DOHH2 (cell line): ENCODE results near the gene KCNN3.

ENCODE experiments used
- H3F3A ChIP-seq: fragments of 200-600 bp; sonication (generic), shearing (Covaris generic); 2 replicates; pipeline ENCODE4 v1.6.0; 2016; ENCODE audit warnings: antibody characterized with exemption, mild to moderate bottlenecking; ENCODE audit not compliant: control insufficient read depth, insufficient read depth
- H3K27ac ChIP-seq: fragments of 200-600 bp; sonication (generic); 2 replicates; pipeline ENCODE4 v1.5.1; 2014; ENCODE audit warnings: low read depth, mild to moderate bottlenecking, low read length, moderate library complexity
- H3K27me3 ChIP-seq: fragments of 200-600 bp; sonication (generic); 2 replicates; pipeline ENCODE4 v1.6.1; 2014; ENCODE audit warnings: mild to moderate bottlenecking, low read length, mixed read lengths; ENCODE audit not compliant: control insufficient read depth
- H3K36me3 ChIP-seq: fragments of 200-600 bp; sonication (generic); 2 replicates; pipeline ENCODE4 v1.6.1; 2014; ENCODE audit warnings: mild to moderate bottlenecking, low read length, moderate library complexity, mixed read lengths; ENCODE audit not compliant: control insufficient read depth
- H3K4me1 ChIP-seq: fragments of 200-600 bp; sonication (generic); 2 replicates; pipeline ENCODE4 v1.6.1; 2014; ENCODE audit warnings: mild to moderate bottlenecking, low read length, mixed read lengths; ENCODE audit not compliant: control insufficient read depth
- H3K4me2 ChIP-seq: fragments of 200-600 bp; sonication (generic); 2 replicates; pipeline ENCODE4 v1.6.0; 2014; ENCODE audit warnings: mild to moderate bottlenecking, low read length, moderate library complexity
- H3K4me3 ChIP-seq: fragments of 200-600 bp; sonication (generic); 2 replicates; pipeline ENCODE4 v1.5.1; 2014; ENCODE audit warnings: mild to moderate bottlenecking, low read length, mixed read lengths
- H3K79me2 ChIP-seq: fragments of 200-600 bp; sonication (generic); 2 replicates; pipeline ENCODE4 v1.6.1; 2014; ENCODE audit warnings: mild to moderate bottlenecking, low read length, mixed read lengths; ENCODE audit not compliant: control insufficient read depth
- H3K9me2 ChIP-seq: fragments of 200-600 bp; sonication (generic); replicated peaks from 2 replicates; pipeline ENCODE4 v1.6.1; 2014; ENCODE audit warnings: mild to moderate bottlenecking, low read length, mixed read lengths; ENCODE audit not compliant: control insufficient read depth
- H3K9me3 ChIP-seq: fragments of 200-600 bp; sonication (generic); 2 replicates; pipeline ENCODE4 v1.6.1; 2014; ENCODE audit warnings: antibody characterized with exemption, low read length, mixed read lengths; ENCODE audit not compliant: control insufficient read depth, insufficient read depth
- H4K20me1 ChIP-seq: fragments of 200-600 bp; sonication (generic); 2 replicates; pipeline ENCODE4 v1.6.0; 2014; ENCODE audit warnings: low read depth, mild to moderate bottlenecking, antibody characterized with exemption, low read length, moderate library complexity; ENCODE audit not compliant: control insufficient read depth, insufficient read depth
- EZH2phosphoT487 ChIP-seq: fragments of 200-600 bp; sonication (generic); IDR thresholded peaks from 2 replicates; pipeline ENCODE4 v1.6.1; 2017; ENCODE audit warnings: borderline replicate concordance, mild to moderate bottlenecking, antibody characterized with exemption, low read length, moderate library complexity, mixed read lengths
- TF ChIP-seq, protein P1 (sequence below): fragments of 200-600 bp; sonication (generic); IDR thresholded peaks from one replicate; pipeline ENCODE4 v1.5.1; 2014; ENCODE audit warnings: antibody characterized with exemption, mild to moderate bottlenecking, low read depth, low read length; ENCODE audit not compliant: poor library complexity, severe bottlenecking

Gene KCNN3

DNA sequence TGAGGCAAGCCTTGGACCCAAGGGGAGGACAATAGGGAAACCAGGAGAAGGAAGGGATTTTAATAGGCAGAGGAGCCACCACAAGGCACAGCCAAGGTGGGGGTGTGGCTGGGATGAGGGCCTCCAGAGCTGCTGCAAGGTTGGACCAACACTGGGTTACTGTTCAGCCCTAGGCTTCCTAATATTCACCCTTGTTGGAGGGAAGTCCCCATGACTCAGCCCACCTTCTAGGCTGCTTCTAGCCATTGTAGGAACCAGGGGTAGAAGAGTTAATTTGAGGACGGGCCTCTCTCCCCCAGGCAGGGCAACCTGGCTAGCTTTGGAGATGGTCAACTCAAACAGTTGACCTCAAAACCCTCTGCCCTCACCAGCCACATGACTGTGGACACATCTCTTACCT, 59.5 kb downstream of the KCNN3 start:
- no peak overlapping the region for H3K4me3 ChIP-seq
- H3K79me2 ChIP-seq: peaks cover 87% of the 10 kb centered on the region
- H3K36me3 ChIP-seq: peaks cover 59% of the 10 kb centered on the region
- no peaks in the 10 kb centered on the region for H3K9me2 ChIP-seq
- TF ChIP-seq, protein P1, sequence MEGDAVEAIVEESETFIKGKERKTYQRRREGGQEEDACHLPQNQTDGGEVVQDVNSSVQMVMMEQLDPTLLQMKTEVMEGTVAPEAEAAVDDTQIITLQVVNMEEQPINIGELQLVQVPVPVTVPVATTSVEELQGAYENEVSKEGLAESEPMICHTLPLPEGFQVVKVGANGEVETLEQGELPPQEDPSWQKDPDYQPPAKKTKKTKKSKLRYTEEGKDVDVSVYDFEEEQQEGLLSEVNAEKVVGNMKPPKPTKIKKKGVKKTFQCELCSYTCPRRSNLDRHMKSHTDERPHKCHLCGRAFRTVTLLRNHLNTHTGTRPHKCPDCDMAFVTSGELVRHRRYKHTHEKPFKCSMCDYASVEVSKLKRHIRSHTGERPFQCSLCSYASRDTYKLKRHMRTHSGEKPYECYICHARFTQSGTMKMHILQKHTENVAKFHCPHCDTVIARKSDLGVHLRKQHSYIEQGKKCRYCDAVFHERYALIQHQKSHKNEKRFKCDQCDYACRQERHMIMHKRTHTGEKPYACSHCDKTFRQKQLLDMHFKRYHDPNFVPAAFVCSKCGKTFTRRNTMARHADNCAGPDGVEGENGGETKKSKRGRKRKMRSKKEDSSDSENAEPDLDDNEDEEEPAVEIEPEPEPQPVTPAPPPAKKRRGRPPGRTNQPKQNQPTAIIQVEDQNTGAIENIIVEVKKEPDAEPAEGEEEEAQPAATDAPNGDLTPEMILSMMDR: no peak
- TF ChIP-seq EZH2phosphoT487: no peak
- no peak overlapping the region for H3K4me2 ChIP-seq
- H3F3A ChIP-seq: no peaks in the 10 kb centered on the region
- H4K20me1 ChIP-seq: peaks cover 15% of the 10 kb centered on the region; the same call in 1 of the 2 replicates
- H3K9me3 ChIP-seq: no peaks in the 10 kb centered on the region
- H3K27ac ChIP-seq: no peak overlapping the region
- H3K4me1 ChIP-seq: peaks cover 35% of the 10 kb centered on the region
- no peaks in the 10 kb centered on the region for H3K27me3 ChIP-seq

DNA sequence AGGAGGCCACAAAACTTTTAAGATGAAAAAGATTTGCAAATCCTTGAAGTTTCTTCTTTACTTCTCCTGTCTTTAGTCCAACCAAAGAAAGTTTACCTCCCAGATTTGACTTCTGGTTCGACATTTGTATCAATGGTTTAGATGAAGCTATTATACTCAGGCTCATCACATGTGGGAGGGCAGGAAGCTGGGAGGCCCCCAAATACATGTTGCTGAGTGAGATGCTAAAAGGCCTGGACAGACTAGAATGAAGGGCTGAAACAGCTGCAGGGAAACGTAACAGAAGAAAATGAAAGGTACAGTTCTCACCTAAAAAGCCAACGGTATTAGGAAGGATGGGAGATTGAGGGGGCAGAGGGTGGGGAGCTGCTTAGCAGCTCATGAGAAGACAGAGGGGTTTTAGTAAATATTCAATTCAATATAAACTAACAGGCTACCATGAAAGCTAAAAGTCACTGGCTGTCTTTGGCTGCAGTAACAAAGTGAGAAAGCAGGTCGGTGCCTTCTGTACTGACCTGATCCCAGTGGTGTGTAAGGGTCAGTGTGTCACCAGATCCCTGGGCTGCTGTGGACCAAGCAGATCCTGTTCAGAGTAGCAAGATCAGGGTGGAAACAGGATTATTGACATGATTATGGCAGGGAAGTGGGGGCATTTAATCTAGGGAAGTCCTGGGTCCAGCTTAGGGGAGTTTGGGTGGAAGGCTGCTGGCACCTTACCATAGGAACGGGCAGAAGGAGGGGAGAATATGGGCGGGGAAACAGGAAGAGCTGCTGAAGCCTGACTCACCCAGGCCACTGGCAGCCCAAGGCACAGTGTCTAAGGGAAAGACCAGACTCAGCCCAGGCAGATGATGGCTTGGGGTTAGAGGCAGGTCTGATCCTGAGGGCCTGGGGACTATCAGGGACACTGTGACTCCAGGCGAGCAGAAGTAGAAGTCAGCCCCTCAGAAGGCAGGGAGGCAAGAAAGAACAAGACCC, 60.4 kb downstream of the KCNN3 start:
- H3K9me3 ChIP-seq: no peaks in the 10 kb centered on the region
- H3K27ac ChIP-seq: no peak overlapping the region
- H3K4me2 ChIP-seq: no peak overlapping the region
- no peaks in the 10 kb centered on the region for H3K9me2 ChIP-seq
- TF ChIP-seq, protein P1: no peak
- no peak for TF ChIP-seq EZH2phosphoT487
- H3K79me2 ChIP-seq: peaks cover 87% of the 10 kb centered on the region
- peaks cover 35% of the 10 kb centered on the region for H3K4me1 ChIP-seq
- no peaks in the 10 kb centered on the region for H3F3A ChIP-seq
- H4K20me1 ChIP-seq: peaks cover 18% of the 10 kb centered on the region; the same call in 1 of the 2 replicates
- no peak overlapping the region for H3K4me3 ChIP-seq
- H3K36me3 ChIP-seq: peaks cover 55% of the 10 kb centered on the region
- H3K27me3 ChIP-seq: no peaks in the 10 kb centered on the region

DNA sequence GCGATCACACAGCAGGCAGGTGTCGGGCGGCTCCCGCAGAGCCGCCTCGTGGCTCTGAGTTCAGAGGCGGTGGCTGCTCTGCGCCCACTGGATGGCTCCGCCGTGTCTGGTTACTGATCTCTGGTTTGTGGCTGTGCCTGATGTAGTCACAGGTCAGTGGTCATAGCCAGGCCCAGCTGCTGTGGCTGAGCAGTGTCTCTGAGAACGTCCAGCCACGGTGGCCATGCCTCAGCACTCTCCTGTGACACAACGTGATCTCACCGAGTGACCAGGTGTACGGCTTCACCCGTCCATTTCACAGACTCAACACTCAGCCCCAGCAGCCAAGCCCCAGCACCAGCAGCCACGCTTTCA, 61.2 kb downstream of the KCNN3 start:
- H3K9me2 ChIP-seq: no peaks in the 10 kb centered on the region
- H3K27me3 ChIP-seq: no peaks in the 10 kb centered on the region
- no peak overlapping the region for H3K27ac ChIP-seq
- no peak for TF ChIP-seq EZH2phosphoT487
- TF ChIP-seq, protein P1: no peak
- H3F3A ChIP-seq: no peaks in the 10 kb centered on the region
- no peak overlapping the region for H3K4me2 ChIP-seq
- H3K79me2 ChIP-seq: peaks cover 87% of the 10 kb centered on the region
- H3K4me3 ChIP-seq: no peak overlapping the region
- peaks cover 24% of the 10 kb centered on the region; the same call in 1 of the 2 replicates for H4K20me1 ChIP-seq
- H3K36me3 ChIP-seq: peaks cover 55% of the 10 kb centered on the region
- peaks cover 43% of the 10 kb centered on the region for H3K4me1 ChIP-seq
- no peaks in the 10 kb centered on the region for H3K9me3 ChIP-seq
